ENCODE measurements around the gene SLC22A23. TPM values are rescaled to one million over a fixed set of nuclear protein-coding genes. Genes with fewer than 3 reads are reported as not detected.

Gene SLC22A23
- total and polyA plus RNA-seq, 2 experiments from 2014 or later = 6.1 to 38.3 TPM

DNA sequence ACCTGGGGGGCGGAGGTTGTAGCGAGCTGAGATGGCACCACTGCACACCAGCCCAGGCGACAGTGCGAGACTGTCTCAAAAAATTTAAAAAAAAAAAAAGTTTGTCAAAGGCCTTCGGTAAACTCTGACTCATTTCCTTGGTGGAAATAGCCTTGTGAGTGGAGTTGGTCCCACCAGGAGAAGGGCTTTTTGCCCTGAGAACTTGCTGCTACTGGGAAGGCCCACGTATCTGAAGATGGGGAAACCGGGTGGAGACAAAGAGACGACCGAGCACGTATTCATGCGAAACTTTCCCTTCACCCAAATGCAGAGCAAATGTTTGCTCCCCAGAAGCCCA, 51.7 kb downstream of the SLC22A23 start:
- peaks cover 63% of the 10 kb centered on the region for H3K4me1 Mint-ChIP-seq
- Histone ChIP-seq H4K20me1 (replicated peaks; ENCODE audit: insufficient read depth) (no peaks in the 10 kb centered on the region), H3K27ac (ENCODE audit: low read depth) (no peak overlapping the region), H3K9me2 (ENCODE audit: insufficient read depth) (no peaks in the 10 kb centered on the region), H3K4me2 (no peak overlapping the region), H2AFZ (no peak overlapping the region), H3F3A (replicated peaks; ENCODE audit: low read depth) (no peaks in the 10 kb centered on the region; the same call in 1 of the 2 replicates), H3K4me1 (ENCODE audit: insufficient read depth) (peaks cover 42% of the 10 kb centered on the region), H3K36me3 (ENCODE audit: insufficient read depth) (no peaks in the 10 kb centered on the region), H3K27me3 (ENCODE audit: insufficient read depth) (no peaks in the 10 kb centered on the region), H3K79me2 (replicated peaks; ENCODE audit: insufficient read depth) (peaks cover 55% of the 10 kb centered on the region), H3K4me3 (no peak overlapping the region)
- H3K9me3 Mint-ChIP-seq = no peaks in the 10 kb centered on the region
- peaks cover 41% of the 10 kb centered on the region for H3K36me3 Mint-ChIP-seq (ENCODE audit: low read depth)
- ATAC-seq (no peak), DNase-seq (ENCODE audit: low spot score) (no peak)
- no peak overlapping the region for H3K27ac Mint-ChIP-seq
- peaks cover 13% of the 10 kb centered on the region for H3K27me3 Mint-ChIP-seq (ENCODE audit: insufficient read depth, low read depth, poor library complexity)
- TF ChIP-seq CREB1 (CRISPR knock-in tag; IDR thresholded peaks at IDR 0.05; ENCODE audit: low read depth) (no peak), STAT1 (IDR thresholded peaks at IDR 0.05; ENCODE audit: unreplicated experiment) (no peak), NANOG (IDR thresholded peaks at IDR 0.05; ENCODE audit: borderline replicate concordance) (no peak), ZNF331 (CRISPR knock-in tag; IDR thresholded peaks at IDR 0.05; ENCODE audit: low read depth) (no peak), POLR2AphosphoS5 (IDR thresholded peaks at IDR 0.05; ENCODE audit: low read depth) (no peak), EZH2 (IDR thresholded peaks at IDR 0.05; ENCODE audit: low read depth, unreplicated experiment) (no peak), ZNF114 (CRISPR knock-in tag; IDR thresholded peaks at IDR 0.05) (no peak), JUNB (IDR thresholded peaks at IDR 0.05; ENCODE audit: unreplicated experiment) (no peak), EZH2phosphoT487 (IDR thresholded peaks at IDR 0.05; ENCODE audit: unreplicated experiment) (no peak)
- TF ChIP-seq, protein P1, sequence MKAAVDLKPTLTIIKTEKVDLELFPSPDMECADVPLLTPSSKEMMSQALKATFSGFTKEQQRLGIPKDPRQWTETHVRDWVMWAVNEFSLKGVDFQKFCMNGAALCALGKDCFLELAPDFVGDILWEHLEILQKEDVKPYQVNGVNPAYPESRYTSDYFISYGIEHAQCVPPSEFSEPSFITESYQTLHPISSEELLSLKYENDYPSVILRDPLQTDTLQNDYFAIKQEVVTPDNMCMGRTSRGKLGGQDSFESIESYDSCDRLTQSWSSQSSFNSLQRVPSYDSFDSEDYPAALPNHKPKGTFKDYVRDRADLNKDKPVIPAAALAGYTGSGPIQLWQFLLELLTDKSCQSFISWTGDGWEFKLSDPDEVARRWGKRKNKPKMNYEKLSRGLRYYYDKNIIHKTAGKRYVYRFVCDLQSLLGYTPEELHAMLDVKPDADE (IDR thresholded peaks at IDR 0.05) = no peak
- TF ChIP-seq, protein P2, sequence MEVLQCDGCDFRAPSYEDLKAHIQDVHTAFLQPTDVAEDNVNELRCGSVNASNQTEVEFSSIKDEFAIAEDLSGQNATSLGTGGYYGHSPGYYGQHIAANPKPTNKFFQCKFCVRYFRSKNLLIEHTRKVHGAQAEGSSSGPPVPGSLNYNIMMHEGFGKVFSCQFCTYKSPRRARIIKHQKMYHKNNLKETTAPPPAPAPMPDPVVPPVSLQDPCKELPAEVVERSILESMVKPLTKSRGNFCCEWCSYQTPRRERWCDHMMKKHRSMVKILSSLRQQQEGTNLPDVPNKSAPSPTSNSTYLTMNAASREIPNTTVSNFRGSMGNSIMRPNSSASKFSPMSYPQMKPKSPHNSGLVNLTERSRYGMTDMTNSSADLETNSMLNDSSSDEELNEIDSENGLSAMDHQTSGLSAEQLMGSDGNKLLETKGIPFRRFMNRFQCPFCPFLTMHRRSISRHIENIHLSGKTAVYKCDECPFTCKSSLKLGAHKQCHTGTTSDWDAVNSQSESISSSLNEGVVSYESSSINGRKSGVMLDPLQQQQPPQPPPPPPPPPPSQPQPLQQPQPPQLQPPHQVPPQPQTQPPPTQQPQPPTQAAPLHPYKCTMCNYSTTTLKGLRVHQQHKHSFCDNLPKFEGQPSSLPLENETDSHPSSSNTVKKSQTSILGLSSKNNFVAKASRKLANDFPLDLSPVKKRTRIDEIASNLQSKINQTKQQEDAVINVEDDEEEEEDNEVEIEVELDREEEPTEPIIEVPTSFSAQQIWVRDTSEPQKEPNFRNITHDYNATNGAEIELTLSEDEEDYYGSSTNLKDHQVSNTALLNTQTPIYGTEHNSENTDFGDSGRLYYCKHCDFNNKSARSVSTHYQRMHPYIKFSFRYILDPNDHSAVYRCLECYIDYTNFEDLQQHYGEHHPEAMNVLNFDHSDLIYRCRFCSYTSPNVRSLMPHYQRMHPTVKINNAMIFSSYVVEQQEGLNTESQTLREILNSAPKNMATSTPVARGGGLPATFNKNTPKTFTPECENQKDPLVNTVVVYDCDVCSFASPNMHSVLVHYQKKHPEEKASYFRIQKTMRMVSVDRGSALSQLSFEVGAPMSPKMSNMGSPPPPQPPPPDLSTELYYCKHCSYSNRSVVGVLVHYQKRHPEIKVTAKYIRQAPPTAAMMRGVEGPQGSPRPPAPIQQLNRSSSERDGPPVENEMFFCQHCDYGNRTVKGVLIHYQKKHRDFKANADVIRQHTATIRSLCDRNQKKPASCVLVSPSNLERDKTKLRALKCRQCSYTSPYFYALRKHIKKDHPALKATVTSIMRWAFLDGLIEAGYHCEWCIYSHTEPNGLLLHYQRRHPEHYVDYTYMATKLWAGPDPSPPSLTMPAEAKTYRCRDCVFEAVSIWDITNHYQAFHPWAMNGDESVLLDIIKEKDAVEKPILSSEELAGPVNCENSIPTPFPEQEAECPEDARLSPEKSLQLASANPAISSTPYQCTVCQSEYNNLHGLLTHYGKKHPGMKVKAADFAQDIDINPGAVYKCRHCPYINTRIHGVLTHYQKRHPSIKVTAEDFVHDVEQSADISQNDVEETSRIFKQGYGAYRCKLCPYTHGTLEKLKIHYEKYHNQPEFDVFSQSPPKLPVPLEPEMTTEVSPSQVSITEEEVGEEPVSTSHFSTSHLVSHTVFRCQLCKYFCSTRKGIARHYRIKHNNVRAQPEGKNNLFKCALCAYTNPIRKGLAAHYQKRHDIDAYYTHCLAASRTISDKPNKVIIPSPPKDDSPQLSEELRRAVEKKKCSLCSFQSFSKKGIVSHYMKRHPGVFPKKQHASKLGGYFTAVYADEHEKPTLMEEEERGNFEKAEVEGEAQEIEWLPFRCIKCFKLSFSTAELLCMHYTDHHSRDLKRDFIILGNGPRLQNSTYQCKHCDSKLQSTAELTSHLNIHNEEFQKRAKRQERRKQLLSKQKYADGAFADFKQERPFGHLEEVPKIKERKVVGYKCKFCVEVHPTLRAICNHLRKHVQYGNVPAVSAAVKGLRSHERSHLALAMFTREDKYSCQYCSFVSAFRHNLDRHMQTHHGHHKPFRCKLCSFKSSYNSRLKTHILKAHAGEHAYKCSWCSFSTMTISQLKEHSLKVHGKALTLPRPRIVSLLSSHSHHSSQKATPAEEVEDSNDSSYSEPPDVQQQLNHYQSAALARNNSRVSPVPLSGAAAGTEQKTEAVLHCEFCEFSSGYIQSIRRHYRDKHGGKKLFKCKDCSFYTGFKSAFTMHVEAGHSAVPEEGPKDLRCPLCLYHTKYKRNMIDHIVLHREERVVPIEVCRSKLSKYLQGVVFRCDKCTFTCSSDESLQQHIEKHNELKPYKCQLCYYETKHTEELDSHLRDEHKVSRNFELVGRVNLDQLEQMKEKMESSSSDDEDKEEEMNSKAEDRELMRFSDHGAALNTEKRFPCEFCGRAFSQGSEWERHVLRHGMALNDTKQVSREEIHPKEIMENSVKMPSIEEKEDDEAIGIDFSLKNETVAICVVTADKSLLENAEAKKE (CRISPR knock-in tag; IDR thresholded peaks at IDR 0.05) = no peak
- TF ChIP-seq, protein P3, sequence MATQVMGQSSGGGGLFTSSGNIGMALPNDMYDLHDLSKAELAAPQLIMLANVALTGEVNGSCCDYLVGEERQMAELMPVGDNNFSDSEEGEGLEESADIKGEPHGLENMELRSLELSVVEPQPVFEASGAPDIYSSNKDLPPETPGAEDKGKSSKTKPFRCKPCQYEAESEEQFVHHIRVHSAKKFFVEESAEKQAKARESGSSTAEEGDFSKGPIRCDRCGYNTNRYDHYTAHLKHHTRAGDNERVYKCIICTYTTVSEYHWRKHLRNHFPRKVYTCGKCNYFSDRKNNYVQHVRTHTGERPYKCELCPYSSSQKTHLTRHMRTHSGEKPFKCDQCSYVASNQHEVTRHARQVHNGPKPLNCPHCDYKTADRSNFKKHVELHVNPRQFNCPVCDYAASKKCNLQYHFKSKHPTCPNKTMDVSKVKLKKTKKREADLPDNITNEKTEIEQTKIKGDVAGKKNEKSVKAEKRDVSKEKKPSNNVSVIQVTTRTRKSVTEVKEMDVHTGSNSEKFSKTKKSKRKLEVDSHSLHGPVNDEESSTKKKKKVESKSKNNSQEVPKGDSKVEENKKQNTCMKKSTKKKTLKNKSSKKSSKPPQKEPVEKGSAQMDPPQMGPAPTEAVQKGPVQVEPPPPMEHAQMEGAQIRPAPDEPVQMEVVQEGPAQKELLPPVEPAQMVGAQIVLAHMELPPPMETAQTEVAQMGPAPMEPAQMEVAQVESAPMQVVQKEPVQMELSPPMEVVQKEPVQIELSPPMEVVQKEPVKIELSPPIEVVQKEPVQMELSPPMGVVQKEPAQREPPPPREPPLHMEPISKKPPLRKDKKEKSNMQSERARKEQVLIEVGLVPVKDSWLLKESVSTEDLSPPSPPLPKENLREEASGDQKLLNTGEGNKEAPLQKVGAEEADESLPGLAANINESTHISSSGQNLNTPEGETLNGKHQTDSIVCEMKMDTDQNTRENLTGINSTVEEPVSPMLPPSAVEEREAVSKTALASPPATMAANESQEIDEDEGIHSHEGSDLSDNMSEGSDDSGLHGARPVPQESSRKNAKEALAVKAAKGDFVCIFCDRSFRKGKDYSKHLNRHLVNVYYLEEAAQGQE (IDR thresholded peaks at IDR 0.05; ENCODE audit: unreplicated experiment) = no peak
- TF ChIP-seq, protein P4, sequence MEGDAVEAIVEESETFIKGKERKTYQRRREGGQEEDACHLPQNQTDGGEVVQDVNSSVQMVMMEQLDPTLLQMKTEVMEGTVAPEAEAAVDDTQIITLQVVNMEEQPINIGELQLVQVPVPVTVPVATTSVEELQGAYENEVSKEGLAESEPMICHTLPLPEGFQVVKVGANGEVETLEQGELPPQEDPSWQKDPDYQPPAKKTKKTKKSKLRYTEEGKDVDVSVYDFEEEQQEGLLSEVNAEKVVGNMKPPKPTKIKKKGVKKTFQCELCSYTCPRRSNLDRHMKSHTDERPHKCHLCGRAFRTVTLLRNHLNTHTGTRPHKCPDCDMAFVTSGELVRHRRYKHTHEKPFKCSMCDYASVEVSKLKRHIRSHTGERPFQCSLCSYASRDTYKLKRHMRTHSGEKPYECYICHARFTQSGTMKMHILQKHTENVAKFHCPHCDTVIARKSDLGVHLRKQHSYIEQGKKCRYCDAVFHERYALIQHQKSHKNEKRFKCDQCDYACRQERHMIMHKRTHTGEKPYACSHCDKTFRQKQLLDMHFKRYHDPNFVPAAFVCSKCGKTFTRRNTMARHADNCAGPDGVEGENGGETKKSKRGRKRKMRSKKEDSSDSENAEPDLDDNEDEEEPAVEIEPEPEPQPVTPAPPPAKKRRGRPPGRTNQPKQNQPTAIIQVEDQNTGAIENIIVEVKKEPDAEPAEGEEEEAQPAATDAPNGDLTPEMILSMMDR (conservative IDR thresholded peaks at IDR 0.05; ENCODE audit: low read depth in 2 of 2) = no peak
- H3K4me3 Mint-ChIP-seq = no peak overlapping the region
